Astrocyte (in vitro differentiated cells and primary cell): Measurements from ENCODE around the gene CACNB4. TPM values are rescaled to one million over a fixed set of nuclear protein-coding genes. Genes with fewer than 3 reads are reported as not detected.

Source experiments
- DNase-seq: peaks from one replicate; pipeline ENCODE4 v3.0.0-alpha.2; 2010; ENCODE audit warnings: low read depth
- FAIRE-seq: peaks from 2 replicates; lab custom pipeline; 2011; peaks lifted over from hg19 to GRCh38; lab: Jason Lieb, UNC
- H2AFZ ChIP-seq: 2 replicates; pipeline ENCODE4 v1.6.0; 2012; ENCODE audit warnings: low read depth, low read length, inconsistent platforms
- H3K27ac ChIP-seq: 2 replicates; pipeline ENCODE4 v1.5.1; 2011; ENCODE audit warnings: low read depth, low read length, inconsistent platforms
- H3K27me3 ChIP-seq: 2 replicates; pipeline ENCODE4 v1.6.0; 2011; ENCODE audit warnings: low read length, inconsistent platforms; ENCODE audit not compliant: insufficient read depth
- H3K36me3 ChIP-seq: 2 replicates; pipeline ENCODE4 v1.5.1; 2011; ENCODE audit warnings: low read length, inconsistent platforms; ENCODE audit not compliant: insufficient read depth
- H3K4me1 ChIP-seq: 2 replicates; pipeline ENCODE4 v1.5.1; 2011; ENCODE audit warnings: low read length, inconsistent platforms; ENCODE audit not compliant: insufficient read depth
- H3K4me2 ChIP-seq: 2 replicates; pipeline ENCODE4 v1.6.0; 2012; ENCODE audit warnings: low read length, inconsistent platforms
- H3K4me3 ChIP-seq: 2 replicates; pipeline ENCODE4 v1.5.1; 2011; ENCODE audit warnings: low read depth, mild to moderate bottlenecking, low read length, inconsistent platforms; ENCODE audit not compliant: insufficient read depth
- H3K79me2 ChIP-seq: 2 replicates; pipeline ENCODE4 v1.6.0; 2012; ENCODE audit warnings: mild to moderate bottlenecking, low read length, inconsistent platforms; ENCODE audit not compliant: insufficient read depth
- H3K9ac ChIP-seq: 2 replicates; pipeline ENCODE4 v1.6.0; 2012; ENCODE audit warnings: mild to moderate bottlenecking, low read length, inconsistent platforms
- H3K9me3 ChIP-seq: 2 replicates; pipeline ENCODE4 v1.5.1; 2012; ENCODE audit warnings: low read depth, mild to moderate bottlenecking, low read length, inconsistent platforms; ENCODE audit not compliant: insufficient read depth
- H4K20me1 ChIP-seq: 2 replicates; pipeline ENCODE4 v1.6.0; 2012; ENCODE audit warnings: low read length, inconsistent platforms; ENCODE audit not compliant: insufficient read depth
- H3K27ac Mint-ChIP-seq: one replicate; pipeline ENCODE4 v1.8.0; 2021; ENCODE audit warnings: mild to moderate bottlenecking, mixed read lengths; ENCODE audit not compliant: unreplicated experiment
- H3K27me3 Mint-ChIP-seq: one replicate; pipeline ENCODE4 v1.8.0; 2021; ENCODE audit warnings: low read depth, mixed read lengths; ENCODE audit not compliant: unreplicated experiment
- H3K36me3 Mint-ChIP-seq: one replicate; pipeline ENCODE4 v1.8.0; 2021; ENCODE audit warnings: low read depth, mixed read lengths; ENCODE audit not compliant: unreplicated experiment
- H3K4me1 Mint-ChIP-seq: one replicate; pipeline ENCODE4 v1.8.0; 2021; ENCODE audit warnings: low read depth, mixed read lengths; ENCODE audit not compliant: unreplicated experiment
- H3K4me3 Mint-ChIP-seq: one replicate; pipeline ENCODE4 v1.8.0; 2021; ENCODE audit warnings: mild to moderate bottlenecking, moderate library complexity, mixed read lengths; ENCODE audit not compliant: unreplicated experiment
- H3K9me3 Mint-ChIP-seq: one replicate; pipeline ENCODE4 v1.8.0; 2021; ENCODE audit warnings: mild to moderate bottlenecking, mixed read lengths; ENCODE audit not compliant: unreplicated experiment
- EZH2 ChIP-seq: IDR thresholded peaks from 2 replicates; pipeline ENCODE4 v1.6.1; 2012; ENCODE audit warnings: mild to moderate bottlenecking, low read length, inconsistent platforms; ENCODE audit not compliant: insufficient read depth
- total RNA-seq: library from RNA; stranded (reverse); gene quantifications from 2 replicates; pipeline ENCODE4 v1.2.1, GENCODE V29; 2021
- TF ChIP-seq, protein P1 (sequence below): IDR thresholded peaks from 2 replicates; pipeline ENCODE4 v1.5.1; 2011; ENCODE audit warnings: low read depth, mild to moderate bottlenecking, inconsistent platforms, low read length, moderate library complexity; ENCODE audit not compliant: insufficient read depth

The CACNB4 gene
- total RNA-seq, 1 donor from 2014 or later, result 1.8 TPM

- DNase-seq (no peak), FAIRE-seq (no peak)
- peaks cover 5% of the 10 kb centered on the region for H3K4me1 Mint-ChIP-seq
- Histone ChIP-seq H3K4me2 (no peak overlapping the region), H3K9me3 (no peaks in the 10 kb centered on the region), H3K9ac (no peak overlapping the region), H3K36me3 (no peaks in the 10 kb centered on the region), H3K27me3 (no peaks in the 10 kb centered on the region), H3K4me1 (no peaks in the 10 kb centered on the region), H2AFZ (no peak overlapping the region), H3K4me3 (no peak overlapping the region), H4K20me1 (no peaks in the 10 kb centered on the region), H3K27ac (no peak overlapping the region), H3K79me2 (no peaks in the 10 kb centered on the region)
- H3K27me3 Mint-ChIP-seq, result no peaks in the 10 kb centered on the region
- no peak overlapping the region for H3K27ac Mint-ChIP-seq
- no peak overlapping the region for H3K4me3 Mint-ChIP-seq
- H3K9me3 Mint-ChIP-seq, result no peaks in the 10 kb centered on the region
- no peaks in the 10 kb centered on the region for H3K36me3 Mint-ChIP-seq
- TF ChIP-seq EZH2, result no peak
- TF ChIP-seq, protein P1, sequence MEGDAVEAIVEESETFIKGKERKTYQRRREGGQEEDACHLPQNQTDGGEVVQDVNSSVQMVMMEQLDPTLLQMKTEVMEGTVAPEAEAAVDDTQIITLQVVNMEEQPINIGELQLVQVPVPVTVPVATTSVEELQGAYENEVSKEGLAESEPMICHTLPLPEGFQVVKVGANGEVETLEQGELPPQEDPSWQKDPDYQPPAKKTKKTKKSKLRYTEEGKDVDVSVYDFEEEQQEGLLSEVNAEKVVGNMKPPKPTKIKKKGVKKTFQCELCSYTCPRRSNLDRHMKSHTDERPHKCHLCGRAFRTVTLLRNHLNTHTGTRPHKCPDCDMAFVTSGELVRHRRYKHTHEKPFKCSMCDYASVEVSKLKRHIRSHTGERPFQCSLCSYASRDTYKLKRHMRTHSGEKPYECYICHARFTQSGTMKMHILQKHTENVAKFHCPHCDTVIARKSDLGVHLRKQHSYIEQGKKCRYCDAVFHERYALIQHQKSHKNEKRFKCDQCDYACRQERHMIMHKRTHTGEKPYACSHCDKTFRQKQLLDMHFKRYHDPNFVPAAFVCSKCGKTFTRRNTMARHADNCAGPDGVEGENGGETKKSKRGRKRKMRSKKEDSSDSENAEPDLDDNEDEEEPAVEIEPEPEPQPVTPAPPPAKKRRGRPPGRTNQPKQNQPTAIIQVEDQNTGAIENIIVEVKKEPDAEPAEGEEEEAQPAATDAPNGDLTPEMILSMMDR, result no peak
These were observed 237.7 kb downstream of the CACNB4 start for GRCh38 chr2:151861174-151861573.

- TF ChIP-seq, protein P1, result no peak
- TF ChIP-seq EZH2, result no peak
- Histone ChIP-seq H3K27ac (no peak overlapping the region), H3K4me1 (no peaks in the 10 kb centered on the region), H2AFZ (no peak overlapping the region), H3K4me3 (no peak overlapping the region), H3K9ac (no peak overlapping the region), H3K79me2 (no peaks in the 10 kb centered on the region), H3K27me3 (no peaks in the 10 kb centered on the region), H4K20me1 (no peaks in the 10 kb centered on the region), H3K9me3 (no peaks in the 10 kb centered on the region), H3K4me2 (no peak overlapping the region), H3K36me3 (no peaks in the 10 kb centered on the region)
- no peak for FAIRE-seq
- Mint-ChIP-seq H3K4me3 (no peak overlapping the region), H3K9me3 (no peaks in the 10 kb centered on the region), H3K36me3 (no peaks in the 10 kb centered on the region), H3K27me3 (no peaks in the 10 kb centered on the region), H3K27ac (no peak overlapping the region), H3K4me1 (peaks cover 5% of the 10 kb centered on the region)
- DNase-seq, result peak; percentile 31
These were observed 238.2 kb downstream of the CACNB4 start for GRCh38 chr2:151860613-151861146.

DNA sequence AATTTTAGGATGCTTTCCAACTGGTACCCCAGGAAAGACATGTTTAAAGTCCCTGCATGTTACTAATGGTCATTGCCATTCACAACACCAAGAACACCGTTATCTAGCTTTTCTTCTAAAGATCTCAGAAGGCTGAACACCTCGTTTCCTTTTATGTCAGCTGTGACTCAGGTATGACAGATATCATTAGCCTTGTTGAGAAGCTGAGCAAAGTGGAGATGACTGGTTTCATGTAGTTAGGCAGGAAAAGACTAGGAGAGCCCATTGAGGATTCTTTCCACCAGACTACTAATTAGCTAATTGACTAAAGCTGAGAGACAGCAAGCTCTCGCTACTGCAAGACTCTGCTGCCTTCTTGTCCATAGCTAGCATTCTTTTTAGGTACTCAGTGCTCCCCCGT, 238.6 kb downstream of the CACNB4 start:
- Mint-ChIP-seq H3K27me3 (no peaks in the 10 kb centered on the region), H3K27ac (no peak overlapping the region), H3K36me3 (no peaks in the 10 kb centered on the region), H3K4me3 (no peak overlapping the region), H3K9me3 (no peaks in the 10 kb centered on the region), H3K4me1 (peaks cover 5% of the 10 kb centered on the region)
- Histone ChIP-seq H3K9ac (no peak overlapping the region), H3K4me3 (no peak overlapping the region), H4K20me1 (no peaks in the 10 kb centered on the region), H3K36me3 (no peaks in the 10 kb centered on the region), H3K4me1 (no peaks in the 10 kb centered on the region), H3K4me2 (no peak overlapping the region), H3K9me3 (no peaks in the 10 kb centered on the region), H3K79me2 (no peaks in the 10 kb centered on the region), H3K27ac (no peak overlapping the region), H2AFZ (no peak overlapping the region), H3K27me3 (no peaks in the 10 kb centered on the region)
- no peak for FAIRE-seq
- DNase-seq, result no peak
- TF ChIP-seq EZH2, result no peak
- TF ChIP-seq, protein P1, result no peak
